GM18520 (cell line): ENCODE results near the gene GINM1.
A peak's percentile ranks its signal among the peaks of the same experiment; 100 is the strongest.

Experiments used
- ATAC-seq: cut with Tn5 transposase; IDR thresholded peaks from one replicate; pipeline ENCODE4 v1.9.1; 2021; ENCODE audit not compliant: unreplicated experiment

GINM1 gene, protein sequence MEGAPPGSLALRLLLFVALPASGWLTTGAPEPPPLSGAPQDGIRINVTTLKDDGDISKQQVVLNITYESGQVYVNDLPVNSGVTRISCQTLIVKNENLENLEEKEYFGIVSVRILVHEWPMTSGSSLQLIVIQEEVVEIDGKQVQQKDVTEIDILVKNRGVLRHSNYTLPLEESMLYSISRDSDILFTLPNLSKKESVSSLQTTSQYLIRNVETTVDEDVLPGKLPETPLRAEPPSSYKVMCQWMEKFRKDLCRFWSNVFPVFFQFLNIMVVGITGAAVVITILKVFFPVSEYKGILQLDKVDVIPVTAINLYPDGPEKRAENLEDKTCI

DNA sequence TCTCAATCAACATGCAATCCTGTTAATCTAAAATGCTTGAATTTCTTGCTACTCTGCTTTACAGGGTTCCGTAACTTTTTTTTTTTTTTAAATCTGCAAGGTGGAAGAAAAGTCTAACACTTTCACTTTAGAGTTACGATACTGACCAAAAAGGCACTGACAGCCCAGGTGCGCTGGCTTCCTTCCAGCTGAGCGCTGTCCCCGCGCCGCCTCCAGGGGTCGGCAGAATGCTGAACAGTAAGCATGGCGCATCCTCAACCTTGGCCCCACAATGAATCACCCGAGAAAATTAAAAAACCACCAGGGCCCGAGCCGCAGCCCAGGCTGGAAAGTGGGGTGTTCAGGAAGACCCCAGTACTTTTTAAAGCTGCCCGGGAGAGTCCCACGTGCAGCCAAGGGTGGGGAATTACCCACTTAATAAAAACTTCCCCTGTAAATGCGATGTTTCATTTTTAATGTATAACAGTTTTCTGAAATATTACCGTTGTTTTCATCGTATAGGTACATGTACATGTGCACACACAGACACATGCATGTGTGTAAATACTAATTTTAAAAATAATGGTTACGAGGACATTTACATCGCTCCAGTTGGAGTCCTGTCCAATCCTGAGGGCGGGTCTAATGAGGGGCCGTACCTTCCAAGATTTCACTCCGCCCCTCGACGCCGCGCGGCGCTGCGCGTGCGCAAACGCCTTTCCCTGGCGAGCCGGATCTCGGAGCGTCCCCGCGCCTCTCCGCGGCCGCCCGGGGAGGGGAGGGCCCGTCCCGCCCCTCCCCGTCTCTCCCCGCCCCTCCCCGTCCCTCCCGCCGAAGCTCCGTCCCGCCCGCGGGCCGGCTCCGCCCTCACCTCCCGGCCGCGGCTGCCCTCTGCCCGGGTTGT is at the start of gene GINM1:
Gene GINM1, plus strand, starts transcription at position 849 of the 883 bp plus-strand sequence. CDS start 40 bp downstream, outside the sequence.
- peak; percentile 67 for ATAC-seq

DNA sequence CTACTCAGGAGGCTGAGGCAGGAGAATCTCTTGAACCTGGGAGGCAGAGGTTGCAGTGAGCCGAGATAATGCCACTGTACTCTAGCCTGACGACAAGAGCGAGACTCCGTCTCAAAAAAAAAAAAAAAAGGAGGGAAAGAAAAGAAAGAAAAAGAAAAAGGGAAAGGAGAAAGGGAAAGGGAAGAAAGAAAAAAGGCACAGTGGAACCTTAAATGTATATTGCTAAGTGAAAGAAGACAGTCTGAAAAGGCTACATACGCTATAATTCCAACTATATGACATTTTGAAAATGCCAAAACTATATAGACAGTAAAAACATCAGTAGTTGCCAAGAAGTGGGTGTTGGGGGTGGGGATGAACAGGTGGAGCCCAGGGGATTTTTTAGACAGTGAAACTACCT is 36.5 kb upstream of the GINM1 start:
- no peak for ATAC-seq

DNA sequence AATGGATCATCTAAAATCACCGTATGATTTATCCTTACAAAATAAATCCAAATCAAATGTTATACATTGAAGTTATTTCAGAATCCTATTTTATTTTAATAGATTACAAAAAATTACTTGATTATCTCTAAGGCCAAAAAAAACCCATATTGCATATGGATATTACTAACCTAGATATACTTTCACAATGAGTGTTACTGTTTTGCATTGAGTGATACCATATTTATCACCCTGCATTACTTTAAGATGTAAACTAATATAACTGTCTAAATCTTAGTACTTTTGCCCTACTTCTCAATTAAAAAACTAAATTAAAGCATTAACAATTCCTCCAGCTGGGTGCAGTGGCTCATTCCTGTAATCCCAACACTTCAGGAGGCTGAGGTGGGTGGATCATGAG is 31.4 kb upstream of the GINM1 start:
- no peak for ATAC-seq

DNA sequence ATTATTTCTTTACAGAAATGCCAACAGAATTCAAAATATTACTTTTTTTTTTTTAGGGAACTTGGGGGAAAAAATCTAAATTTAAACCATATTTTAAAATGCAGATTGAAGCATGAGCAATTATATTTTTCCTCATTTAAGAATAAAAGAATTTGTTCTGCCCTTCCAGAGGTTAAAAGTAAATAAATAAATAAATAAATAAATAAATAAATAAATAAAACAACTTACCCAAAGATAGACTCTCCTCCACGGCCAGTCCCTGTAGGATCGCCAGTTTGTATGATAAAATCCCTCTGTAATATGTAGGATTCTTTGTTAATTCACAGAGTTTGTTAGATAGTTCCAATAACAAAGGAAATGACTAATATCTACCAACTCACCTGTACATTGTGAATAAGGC is 25.0 kb upstream of the GINM1 start:
- no peak for ATAC-seq

DNA sequence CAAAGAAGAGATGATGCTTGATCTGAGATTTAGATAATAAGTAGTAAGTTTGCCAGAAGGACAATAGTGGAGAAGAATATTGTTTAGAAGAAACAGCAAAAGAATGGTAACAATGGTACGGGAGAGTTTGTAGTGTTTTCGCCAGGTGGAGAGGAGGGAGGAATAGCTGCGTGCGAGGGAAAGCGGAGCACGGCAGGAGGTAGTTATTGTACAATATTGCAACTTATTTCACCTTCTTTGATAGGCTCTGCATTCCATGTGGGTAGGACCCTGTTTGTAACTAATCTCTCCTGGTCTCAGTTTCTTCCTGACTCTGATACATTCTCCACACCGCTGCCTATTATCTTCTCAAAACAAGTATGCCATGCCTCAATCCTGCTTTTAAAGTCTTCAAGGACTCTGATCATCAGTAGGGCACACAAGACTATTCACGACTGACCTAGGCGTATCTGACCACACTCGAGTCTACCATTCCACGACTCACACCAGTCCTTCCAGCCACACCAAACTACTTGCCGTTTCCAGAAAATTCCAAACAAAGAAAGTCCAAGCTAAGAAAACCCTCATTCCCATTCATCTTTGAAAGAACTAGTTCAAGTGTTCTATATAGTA is 21.4 kb upstream of the GINM1 start:
- no peak for ATAC-seq

DNA sequence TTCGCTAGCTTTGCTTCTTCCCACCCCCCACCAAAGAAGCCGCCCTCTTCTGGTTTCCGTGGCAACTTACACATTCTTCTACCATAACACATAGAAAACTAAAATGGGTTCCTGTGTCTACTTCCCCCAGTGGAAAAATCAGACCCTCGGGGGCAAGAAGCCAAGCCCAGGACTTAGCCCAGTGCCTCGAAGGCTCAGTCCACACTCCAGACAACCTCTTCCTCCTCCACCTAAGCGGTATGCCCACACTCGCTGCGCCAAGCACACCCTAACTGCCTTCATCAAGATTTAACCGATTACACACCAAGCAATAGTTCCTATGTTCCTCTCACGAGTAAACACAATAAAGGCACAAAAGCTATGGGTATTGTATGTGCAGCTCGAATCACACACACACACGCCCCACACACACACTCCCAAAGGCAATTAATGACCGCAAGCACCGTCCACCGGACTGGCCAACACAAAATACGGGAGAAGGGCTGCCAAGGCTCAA is 20.9 kb upstream of the GINM1 start:
- no peak for ATAC-seq

DNA sequence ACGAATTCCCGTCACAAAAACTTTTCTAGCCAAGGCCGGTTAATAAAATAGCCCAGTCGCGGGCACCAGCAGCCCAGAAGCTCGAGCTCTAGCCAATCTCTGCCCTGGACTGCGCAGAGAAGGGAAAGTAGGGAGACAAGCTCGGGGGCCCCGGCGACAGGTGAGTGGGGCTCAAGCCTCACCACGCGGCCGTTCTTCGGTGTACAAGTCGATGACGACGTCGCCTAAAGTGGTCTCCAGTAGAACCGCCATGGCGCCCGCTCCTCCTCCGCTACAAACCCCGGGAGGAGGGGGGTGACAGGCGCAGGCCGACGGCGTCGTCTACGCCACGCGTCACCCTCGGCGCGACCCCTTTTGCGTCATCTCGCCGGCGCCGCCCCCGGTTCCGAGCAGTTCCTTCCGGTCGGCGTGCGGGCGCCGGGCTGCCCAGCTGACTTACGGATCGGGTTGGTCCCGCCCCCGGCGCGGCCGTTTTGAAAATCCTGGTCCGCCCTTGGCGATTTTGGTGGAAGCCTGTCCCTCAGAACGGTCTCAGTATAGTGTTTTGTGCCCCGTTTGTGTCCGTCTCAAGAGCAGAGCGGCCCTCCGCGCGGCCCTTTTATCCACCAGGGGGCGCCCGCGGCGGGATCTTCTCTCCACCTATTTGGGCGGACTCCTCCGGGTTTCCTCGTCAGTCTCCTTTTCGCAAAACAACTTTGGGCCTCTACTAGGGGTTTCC is 20.3 kb upstream of the GINM1 start, which contains the start of gene PPIL4:
Gene PPIL4, minus strand, starts transcription at position 290 of the 718 bp plus-strand sequence. Its CDS starts 38 bp downstream, at position 252.
- ATAC-seq, result peak; percentile 89

DNA sequence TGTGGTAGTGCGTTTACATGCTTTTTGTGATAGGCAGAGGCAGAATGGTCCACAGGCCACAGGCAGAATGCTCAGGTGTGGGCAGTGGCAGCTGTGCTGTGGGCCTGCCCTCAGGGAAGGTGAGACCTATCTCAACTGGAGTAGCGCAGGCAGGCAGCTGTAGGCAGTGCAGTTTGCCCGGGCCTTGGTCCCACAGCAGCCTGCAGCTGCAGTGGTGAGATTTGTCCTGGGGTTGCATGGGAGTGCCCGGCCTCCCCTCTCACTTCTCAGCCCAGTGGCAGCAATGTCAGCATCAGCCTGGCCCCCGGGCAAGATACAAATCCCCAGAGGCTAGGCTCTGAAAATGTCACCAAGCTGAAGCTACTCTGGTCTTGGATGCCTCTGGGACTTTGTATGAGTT is 14.3 kb upstream of the GINM1 start:
- ATAC-seq, result no peak

DNA sequence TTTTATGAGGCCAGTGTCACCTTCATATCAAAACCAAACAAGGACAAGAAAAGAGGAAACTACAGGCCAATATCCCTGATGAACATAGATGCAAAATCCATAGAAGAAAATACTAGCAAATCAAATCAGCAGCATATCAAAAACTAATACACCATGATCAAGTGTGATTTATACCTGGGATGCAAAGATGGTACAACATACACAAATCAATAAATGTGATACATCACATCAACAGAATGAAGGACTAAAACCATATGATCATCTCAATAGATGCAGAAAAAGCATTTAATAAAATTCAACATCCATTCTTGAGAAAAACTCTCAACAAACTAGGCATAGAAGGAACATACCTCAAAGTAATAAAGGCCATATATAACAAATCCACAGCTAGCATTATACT is 8.1 kb upstream of the GINM1 start:
- ATAC-seq, result no peak

DNA sequence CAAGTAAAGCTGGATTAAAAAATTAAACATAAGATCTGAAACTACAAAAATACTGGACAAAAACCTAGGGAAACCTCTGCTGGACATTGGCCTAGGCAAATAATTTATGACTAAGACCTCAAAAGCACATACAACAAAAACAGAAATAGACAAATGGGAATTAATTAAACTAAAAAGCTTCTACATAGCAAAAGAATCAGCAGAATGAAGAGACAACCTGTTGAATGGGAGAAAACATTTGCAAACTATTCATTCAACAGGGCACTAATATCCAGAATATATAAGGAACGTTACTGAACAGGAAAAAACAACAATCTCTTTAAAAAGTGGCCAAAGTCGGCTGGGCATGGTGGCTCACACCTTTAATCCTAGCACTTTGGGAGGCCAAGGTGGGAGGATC is 6.8 kb upstream of the GINM1 start:
- no peak for ATAC-seq

DNA sequence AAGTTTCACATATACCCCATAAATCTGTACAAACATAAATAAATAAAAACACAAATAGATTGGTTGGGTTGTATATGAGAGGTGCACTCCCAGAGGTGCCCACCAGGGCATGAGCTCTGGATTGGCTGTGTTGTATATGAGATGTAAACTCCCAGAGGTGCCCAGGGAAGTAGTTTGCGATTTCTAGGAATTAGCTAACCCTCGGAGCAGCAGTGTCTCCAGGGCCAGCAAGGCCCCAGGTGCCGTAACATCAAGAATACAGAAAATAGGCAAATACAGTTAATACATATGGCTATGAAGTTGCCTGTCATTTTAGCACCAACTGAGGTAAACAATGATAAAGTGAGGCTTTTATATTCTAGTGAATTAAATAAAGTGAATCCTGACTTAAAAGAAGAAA is 5.4 kb upstream of the GINM1 start:
- no peak for ATAC-seq

DNA sequence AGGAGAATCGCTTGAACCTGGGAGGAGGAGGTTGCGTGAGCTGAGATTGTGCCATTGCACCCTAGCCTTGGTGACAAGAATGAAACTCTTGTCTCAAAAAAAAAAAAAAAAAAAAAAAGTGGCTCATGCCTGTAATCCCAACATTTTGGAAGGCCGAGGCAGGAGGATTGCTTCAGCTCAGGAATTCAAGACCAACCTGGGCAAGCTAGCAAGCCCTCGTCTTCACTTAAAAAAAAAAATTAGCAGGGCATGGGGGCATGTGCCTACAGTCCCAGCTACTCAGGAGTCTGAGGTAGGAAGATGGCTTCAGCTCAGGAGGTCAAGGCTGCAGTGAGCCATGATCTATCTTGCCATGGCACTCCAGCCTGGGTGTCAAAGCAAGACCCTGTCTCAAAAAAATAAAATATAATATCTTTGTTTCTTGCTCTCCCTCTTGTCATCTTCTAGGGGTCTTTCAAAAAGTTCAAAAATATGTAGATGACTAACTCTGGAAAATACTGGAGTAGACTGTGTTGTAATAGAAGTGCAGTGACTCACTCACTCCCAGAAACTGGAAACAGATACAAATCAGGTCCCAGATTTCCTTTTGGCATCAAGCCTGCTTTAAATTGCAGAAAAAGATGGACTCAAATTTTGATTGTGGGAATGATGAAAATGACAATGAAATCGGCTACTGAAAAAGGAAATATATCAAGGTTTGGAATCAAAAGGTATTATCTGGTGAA is 2.8 kb upstream of the GINM1 start:
- no peak for ATAC-seq

DNA sequence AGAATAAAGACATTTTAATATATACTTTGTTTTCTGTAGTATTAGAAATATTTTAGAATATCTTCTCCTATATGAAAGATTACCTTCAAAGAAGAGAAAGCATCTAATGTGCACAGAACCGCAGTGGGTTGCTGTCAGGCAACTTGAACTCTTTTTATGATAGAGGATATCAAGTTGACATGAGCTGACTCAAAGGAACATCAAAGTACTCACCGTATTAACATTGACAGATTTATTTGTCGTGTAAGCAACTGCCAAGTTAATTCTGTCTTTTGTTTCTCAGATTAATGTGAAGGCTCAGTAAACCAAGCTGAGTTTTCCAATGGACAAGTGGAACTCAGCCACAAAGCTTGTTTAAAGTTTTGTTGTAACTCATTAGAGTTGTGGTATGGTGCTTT is 2.2 kb upstream of the GINM1 start:
- no peak for ATAC-seq

DNA sequence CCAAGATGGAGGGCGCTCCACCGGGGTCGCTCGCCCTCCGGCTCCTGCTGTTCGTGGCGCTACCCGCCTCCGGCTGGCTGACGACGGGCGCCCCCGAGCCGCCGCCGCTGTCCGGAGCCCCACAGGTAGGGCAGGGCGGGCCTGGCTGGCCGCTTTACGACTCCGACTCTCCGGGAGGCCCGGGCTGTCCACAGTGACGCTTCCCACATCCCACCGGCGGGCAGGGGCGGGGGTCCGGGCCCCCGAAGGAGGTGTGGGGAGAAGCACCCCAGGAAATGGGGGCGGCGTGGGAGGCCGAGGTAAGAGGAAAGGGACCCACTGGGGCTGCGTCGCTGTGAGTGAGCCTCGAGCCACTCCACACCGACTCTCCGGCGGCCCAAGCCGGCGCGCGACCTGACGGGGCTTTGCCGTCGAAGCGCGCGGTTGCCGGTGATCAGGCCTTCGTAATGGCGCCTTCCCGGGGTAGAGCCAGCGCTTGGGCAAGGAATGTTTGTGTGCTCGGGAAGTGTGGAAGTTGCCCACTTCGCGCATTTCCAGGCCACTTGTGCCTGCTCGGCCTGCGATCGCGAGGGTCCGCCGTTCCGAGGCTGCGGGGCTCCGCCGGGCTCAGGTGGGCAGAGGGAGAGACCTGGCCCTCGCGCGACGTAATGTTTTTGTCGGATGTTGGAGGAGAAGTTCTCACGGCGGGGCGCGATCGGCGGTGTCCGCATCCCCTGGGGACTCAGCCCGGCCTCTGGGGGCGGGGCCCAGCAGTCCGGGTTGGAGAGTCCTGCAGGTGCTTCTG is 427 bp downstream of the GINM1 start:
- no peak for ATAC-seq

DNA sequence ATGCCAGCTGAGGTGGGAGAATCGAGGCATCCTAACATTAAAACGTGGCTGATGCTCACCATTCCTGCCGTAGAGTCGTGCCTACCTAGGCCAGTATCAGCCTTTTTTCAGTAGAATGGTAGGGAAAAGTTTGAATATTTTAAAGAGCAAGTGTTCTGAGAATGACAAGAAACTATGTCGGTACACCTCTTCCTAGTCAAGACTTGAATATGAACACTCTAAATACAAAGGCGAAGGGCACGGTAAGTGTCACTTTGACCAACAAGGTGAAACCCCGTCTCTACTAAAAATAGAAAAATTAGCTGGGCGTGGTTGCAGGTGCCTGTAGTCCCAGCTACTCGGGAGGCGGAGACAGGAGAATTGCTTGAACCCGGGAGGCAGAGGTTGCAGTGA is 1.0 kb downstream of the GINM1 start:
- no peak for ATAC-seq

DNA sequence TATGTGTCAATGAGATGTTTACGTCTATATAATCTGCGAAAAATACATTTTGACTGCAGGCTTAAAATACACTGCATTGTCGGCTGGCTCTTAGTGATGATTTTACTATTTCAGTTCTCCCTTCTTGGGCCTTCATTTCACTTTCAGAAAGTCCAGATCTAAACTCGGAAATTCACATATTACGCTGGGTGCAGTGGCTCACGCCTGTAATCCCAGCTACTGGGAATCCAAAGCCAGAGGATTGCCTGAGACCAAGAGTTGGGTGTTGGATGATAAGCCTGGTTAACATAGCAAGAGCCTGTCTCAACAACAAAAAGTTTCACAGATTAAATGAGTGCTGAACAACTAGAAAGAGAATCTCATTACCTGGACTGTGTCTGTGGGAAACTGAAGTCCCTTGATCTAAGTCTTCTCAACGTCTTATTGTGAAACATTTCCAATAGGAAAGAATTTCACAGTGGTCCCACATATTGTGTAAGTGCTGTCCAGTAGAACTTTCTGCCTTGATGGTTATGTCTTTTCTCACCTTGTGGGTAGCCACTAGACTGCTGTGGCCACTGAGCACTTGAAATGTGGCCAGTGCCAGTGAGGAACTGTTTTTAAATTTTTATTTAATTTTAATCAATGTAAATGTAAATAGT is 1.9 kb downstream of the GINM1 start:
- ATAC-seq, result no peak

DNA sequence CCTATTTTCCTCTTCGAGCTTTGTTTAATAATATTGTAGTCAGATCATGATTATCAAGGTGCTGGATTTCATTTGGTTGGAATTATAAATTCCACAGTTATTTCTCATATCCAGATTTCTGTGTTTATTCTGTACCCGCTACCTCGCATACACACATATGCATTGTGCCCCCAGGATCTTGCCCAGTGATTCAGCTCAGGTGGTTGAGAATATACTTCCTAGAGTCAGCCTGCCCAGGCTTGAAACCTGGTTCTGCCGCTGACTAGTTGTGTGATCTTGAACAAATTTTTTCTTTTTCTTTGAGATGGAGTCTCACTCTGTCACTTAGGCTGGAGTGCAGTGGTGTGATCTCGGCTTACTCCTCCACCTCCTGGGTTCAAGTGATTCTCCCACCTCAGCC is 14.7 kb downstream of the GINM1 start:
- ATAC-seq, result no peak

DNA sequence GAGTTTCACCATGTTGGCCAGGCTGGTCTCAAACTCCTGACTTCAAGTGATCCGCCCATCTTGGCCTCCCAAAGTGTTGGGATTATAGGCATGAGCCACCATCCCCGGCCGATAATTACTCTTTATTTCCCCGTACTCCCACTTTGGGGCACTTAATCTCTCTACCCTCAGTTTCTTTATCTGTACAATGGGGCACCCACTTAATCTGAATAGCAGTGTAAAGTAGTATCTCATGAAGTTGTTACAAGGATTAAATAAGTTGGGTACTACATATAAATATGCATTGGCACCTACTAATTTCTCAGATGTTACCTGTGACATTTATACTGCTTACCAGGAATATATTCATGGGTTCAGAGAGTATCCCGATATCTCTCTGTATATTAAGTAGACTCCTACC is 15.2 kb downstream of the GINM1 start:
- no peak for ATAC-seq

DNA sequence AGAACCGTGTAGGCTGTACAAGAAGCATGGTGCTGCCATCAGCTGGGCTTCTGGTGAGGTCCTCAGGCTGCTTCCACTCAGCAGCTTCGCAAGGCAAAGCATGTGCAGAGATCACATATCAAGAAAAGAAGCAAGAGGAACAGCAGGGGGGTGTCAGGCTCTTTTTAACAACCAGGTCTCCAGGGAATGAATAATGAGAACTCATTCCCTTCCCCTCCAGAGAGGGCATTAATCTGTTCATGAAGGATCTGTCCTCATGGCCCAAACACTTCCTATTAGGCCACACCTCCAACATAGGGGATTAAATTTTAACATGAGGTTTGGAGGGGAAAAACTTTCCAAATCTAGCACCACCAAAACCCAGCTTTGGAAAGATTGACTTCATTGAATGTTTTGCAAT is 20.0 kb downstream of the GINM1 start:
- no peak for ATAC-seq
